Measurements from ENCODE around the gene HSD11B1. TPM values are rescaled to one million over a fixed set of nuclear protein-coding genes. Genes with fewer than 3 reads are reported as not detected.
A peak's percentile ranks its signal among the peaks of the same experiment; 100 is the strongest.

Gene HSD11B1
- total RNA-seq, 1 donor from 2014 or later = 83.7 TPM

GRCh38 chr1:209723756-209724693 is 19.4 kb downstream of the HSD11B1 start:
- DNase-seq (ENCODE audit: low spot score) = no peak

- DNase-seq (ENCODE audit: low spot score) = no peak
Observed at GRCh38 chr1:209727286-209727685, 22.6 kb downstream of the HSD11B1 start.

- DNase-seq (ENCODE audit: low spot score) = no peak
Observed at GRCh38 chr1:209727785-209728184, 23.1 kb downstream of the HSD11B1 start.

- DNase-seq (ENCODE audit: low spot score) = no peak
Observed at GRCh38 chr1:209728466-209728865, 23.8 kb downstream of the HSD11B1 start.

- DNase-seq (ENCODE audit: low spot score) = no peak
Observed at GRCh38 chr1:209729436-209729835, 24.8 kb downstream of the HSD11B1 start.

GRCh38 chr1:209732725-209733124 is 28.1 kb downstream of the HSD11B1 start:
- no peak for DNase-seq (ENCODE audit: low spot score)

GRCh38 chr1:209733409-209734192 is 29.0 kb downstream of the HSD11B1 start:
- no peak for DNase-seq (ENCODE audit: low spot score)

- no peak for DNase-seq (ENCODE audit: low spot score)
Observed at GRCh38 chr1:209736490-209737117, 32.0 kb downstream of the HSD11B1 start.

- no peak for DNase-seq (ENCODE audit: low spot score)
Observed at GRCh38 chr1:209737118-209737505, 32.5 kb downstream of the HSD11B1 start.

GRCh38 chr1:209738270-209738669 is 33.6 kb downstream of the HSD11B1 start:
- no peak for DNase-seq (ENCODE audit: low spot score)

GRCh38 chr1:209741193-209741592 is 36.5 kb downstream of the HSD11B1 start:
- DNase-seq (ENCODE audit: low spot score) = no peak

- DNase-seq (ENCODE audit: low spot score) = no peak
Observed at GRCh38 chr1:209741889-209742288, 37.2 kb downstream of the HSD11B1 start.

- DNase-seq (ENCODE audit: low spot score) = no peak
Observed at GRCh38 chr1:209742409-209743144, 37.9 kb downstream of the HSD11B1 start.

GRCh38 chr1:209743145-209743482 is 38.5 kb downstream of the HSD11B1 start:
- no peak for DNase-seq (ENCODE audit: low spot score)

- DNase-seq (ENCODE audit: low spot score) = no peak
Observed at GRCh38 chr1:209746451-209747165, 42.0 kb downstream of the HSD11B1 start.

GRCh38 chr1:209747580-209748262 is 43.1 kb downstream of the HSD11B1 start:
- DNase-seq (ENCODE audit: low spot score) = peak; percentile 96

GRCh38 chr1:209748620-209749019 is 44.0 kb downstream of the HSD11B1 start:
- DNase-seq (ENCODE audit: low spot score) = no peak

- DNase-seq (ENCODE audit: low spot score) = no peak
Observed at GRCh38 chr1:209749205-209749604, 44.6 kb downstream of the HSD11B1 start.

GRCh38 chr1:209749670-209750323 is 45.2 kb downstream of the HSD11B1 start:
- no peak for DNase-seq (ENCODE audit: low spot score)

Measured in mesenteric fat pad (tissue), 1 donor.